HL-60 (cell line): Measurements from ENCODE around the gene GRIN3A.

Experiments
- CTCF ChIP-seq: IDR thresholded peaks from one replicate; pipeline ENCODE4 v1.5.1; 2011; ENCODE audit warnings: low read length, control low read depth, inconsistent platforms; ENCODE audit not compliant: insufficient read depth
- GABPA ChIP-seq: IDR thresholded peaks from 2 replicates; pipeline ENCODE4 v1.6.1; 2012; ENCODE audit warnings: low read depth
- POLR2AphosphoS5 ChIP-seq: IDR thresholded peaks from 2 replicates; pipeline ENCODE4 v1.6.1; 2012; ENCODE audit warnings: low read depth
- REST ChIP-seq: IDR thresholded peaks from 2 replicates; pipeline ENCODE4 v1.6.1; 2012; ENCODE audit warnings: low read depth; ENCODE audit not compliant: insufficient replicate concordance

DNA sequence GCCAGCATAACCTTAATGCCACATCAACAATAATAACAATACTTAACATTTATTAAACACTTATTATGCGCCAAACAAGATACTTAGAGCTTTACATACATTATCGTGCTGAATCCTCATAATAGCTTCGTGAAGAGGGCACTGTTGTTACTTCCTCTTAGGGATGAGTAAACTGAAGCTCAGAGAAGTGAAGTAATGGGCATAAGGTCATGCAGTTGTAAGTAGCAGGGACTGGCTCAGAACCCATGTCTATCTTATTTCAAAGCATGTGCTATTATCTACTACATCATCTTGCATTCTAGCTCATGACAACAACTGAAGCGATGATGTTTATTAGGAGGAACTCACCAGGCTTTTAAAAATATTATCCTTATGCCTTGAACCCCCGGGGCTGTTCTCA lies 108.8 kb downstream of the GRIN3A start:
- no peak for TF ChIP-seq CTCF
- no peak for TF ChIP-seq POLR2AphosphoS5
- no peak for TF ChIP-seq REST
- no peak for TF ChIP-seq GABPA
